Activated CD4-positive, alpha-beta T cell treated with anti-CD3 and anti-CD28 coated beads, Interleukin-2, amount 50 U/mL, for 24 hours (primary cell): ENCODE measurements around the gene JADE1.

Experiments
- DNase-seq, 2 donors: peaks; one replicate each; pipeline ENCODE4 v3.0.0-alpha.2; 2020; ENCODE audit warnings: low read depth in 1 of 2, low spot score in 1 of 2

The JADE1 gene

DNA sequence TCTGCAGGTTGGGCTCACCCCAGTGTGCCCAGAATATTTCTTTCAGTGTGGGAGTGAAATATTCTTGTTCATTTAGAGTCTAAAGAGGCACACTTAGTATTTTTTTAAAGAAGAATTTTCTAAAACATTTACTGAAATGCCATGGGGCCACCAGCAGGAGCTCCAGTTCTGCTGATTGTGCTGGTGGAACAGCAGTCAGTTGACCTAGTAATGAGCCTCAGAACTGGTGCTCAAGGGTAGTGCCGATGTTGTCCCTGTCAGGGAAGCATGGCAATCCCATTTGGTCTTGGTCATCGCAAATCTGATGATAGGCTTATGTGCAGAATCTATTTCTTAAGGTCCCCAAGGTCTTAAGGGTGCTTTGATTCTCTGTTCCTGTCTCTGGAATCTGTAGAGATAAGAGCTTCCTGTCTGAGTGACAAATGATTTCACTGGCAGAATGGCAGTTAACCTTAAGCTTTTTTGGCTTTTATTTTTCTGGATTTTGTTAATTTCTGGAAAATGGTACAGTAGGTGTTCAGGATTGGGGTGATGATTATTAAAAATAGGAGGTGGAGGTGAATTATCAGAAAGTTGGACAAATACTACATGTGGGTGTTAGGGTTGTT lies 31.3 kb downstream of the JADE1 start:
- DNase-seq: no peak

DNA sequence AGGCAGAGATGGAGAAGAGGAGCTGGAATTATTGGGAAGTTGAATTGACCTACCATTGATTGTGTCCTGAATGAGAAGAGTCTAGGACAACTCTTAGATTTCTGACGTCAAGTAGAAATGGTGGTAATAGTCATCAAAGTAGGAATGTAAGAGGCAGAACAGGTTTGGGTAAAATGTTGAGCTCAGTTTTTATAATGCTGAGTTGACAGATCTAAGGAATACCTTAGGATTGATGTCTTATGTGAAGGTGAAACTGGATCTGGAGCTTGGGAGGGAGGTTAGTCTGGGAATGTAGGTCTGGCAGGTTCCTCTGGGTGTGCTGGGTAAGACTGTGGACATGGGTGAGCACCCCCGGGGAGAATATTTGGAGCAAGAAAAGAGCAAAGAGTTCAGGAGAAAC lies 31.9 kb downstream of the JADE1 start:
- no peak for DNase-seq

- DNase-seq: no peak
Observed at GRCh38 chr4:128844931-128845330, 35.4 kb downstream of the JADE1 start.

DNA sequence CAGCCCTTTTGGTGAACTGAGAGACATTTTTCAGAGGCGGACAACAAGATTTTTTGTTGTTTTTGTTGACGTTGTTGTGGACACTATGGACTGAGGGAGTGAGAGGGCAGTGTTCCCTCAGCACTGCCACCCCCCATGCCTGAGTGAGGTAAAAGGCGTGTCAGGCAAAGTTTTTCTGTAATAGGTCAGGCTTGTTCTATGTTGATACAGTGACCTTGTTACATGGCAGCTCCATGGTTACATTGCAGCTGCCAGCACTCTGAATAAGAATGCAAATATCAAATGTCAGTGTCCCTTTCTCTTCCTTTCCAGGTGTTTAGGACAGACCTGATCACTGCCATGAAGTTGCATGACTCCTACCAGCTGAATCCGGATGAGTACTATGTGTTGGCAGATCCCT lies 36.6 kb downstream of the JADE1 start:
- no peak for DNase-seq

- no peak for DNase-seq
Observed at GRCh38 chr4:128847082-128847724, 37.7 kb downstream of the JADE1 start.

GRCh38 chr4:128848461-128848860 lies 39.0 kb downstream of the JADE1 start:
- DNase-seq: no peak

DNA sequence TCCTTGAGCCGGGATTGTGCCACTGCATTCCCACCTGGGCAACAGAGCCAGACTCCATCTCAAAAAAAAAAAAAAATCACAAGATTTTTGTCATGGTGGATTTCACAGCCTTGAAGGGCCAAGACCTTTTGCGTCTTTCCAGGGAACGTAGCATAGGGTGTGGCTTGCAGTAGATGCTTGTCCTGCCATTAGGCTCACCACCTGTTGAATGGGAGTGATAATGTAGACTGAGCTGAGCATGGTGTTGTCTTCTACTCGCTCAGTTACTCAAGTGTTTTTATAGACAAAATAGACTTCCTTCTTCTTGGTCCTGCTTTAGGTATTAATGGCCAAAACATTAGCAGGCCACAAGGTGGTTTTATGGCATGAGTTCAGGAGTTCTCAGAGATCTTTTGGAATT lies 40.8 kb downstream of the JADE1 start:
- no peak for DNase-seq

DNA sequence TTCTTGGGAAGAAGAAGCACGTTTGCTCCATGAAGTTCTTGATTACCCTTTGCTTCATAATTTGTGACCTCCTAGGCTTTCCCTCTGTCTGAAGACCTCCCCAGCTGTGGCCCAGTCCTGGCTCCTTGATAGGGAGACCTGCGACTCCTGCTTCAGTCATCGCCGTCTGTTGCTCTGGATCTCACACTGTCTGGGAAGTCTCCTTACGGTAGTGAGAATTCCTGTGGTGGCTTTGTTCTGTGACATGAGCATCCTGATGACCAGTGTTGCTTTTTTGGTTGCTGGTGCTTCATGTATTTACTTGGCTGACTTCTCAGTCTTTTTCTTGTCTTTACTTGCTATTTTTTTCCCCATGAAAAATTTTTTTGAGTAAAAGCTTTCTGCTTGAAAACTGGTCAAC lies 44.2 kb downstream of the JADE1 start:
- DNase-seq: no peak

GRCh38 chr4:128854433-128854832 lies 44.9 kb downstream of the JADE1 start:
- no peak for DNase-seq

- DNase-seq: no peak
Observed at GRCh38 chr4:128855621-128856020, 46.1 kb downstream of the JADE1 start.

DNA sequence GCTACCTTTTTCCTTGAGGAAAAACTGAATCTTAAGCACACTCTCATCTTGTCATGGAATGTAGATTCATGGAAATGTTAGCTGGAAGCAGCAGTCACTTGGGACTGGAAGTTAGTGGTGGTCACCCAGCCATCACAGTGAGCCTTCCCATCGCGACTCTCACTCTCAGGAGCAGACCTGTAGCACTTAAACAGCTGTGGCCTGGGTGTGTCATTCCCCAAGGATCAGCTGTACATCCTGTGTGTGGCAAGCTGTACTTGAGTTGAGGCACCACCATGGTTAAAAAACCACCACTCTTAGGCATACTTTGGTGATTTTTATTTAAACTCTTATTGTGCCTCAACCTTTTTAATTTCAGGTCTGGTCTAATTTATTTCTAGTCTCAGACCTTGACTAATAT lies 46.7 kb downstream of the JADE1 start:
- DNase-seq: no peak

DNA sequence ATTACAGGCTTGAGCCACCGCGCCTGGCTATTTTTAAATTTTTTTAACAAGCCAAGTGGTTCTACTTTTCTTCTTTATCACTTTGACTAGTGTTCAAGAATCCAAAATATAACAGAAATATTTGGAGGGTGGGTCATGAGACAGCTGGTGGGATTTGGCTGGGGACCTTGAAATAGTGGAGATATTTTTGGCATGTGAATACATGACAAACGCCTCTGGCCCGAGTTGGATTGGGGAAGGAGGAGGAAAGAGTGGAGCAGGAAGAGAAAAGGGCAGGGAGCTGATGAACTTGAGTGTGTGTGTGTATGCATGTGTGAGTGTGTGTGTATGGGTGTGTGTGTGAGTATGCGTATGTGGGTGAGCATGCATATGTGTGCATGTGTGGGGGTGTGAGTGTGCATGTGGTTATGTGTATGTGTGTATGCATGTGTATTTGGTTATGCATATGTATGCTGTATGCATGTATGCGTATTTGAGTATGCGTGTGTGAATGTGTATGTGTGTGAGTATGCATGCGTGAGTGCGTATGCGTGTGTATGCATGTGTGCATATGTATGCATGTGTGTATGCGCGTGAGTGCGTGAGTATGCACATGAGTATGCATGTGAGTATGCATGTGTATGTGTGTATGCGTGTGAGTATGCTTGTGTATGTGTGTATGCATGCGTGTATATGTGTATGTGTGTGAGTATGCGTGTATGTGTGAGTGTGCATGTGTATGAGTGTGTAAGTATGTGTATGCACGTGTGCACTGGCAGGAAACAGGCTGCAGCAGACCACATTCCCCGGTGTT lies 49.6 kb downstream of the JADE1 start:
- DNase-seq: no peak

DNA sequence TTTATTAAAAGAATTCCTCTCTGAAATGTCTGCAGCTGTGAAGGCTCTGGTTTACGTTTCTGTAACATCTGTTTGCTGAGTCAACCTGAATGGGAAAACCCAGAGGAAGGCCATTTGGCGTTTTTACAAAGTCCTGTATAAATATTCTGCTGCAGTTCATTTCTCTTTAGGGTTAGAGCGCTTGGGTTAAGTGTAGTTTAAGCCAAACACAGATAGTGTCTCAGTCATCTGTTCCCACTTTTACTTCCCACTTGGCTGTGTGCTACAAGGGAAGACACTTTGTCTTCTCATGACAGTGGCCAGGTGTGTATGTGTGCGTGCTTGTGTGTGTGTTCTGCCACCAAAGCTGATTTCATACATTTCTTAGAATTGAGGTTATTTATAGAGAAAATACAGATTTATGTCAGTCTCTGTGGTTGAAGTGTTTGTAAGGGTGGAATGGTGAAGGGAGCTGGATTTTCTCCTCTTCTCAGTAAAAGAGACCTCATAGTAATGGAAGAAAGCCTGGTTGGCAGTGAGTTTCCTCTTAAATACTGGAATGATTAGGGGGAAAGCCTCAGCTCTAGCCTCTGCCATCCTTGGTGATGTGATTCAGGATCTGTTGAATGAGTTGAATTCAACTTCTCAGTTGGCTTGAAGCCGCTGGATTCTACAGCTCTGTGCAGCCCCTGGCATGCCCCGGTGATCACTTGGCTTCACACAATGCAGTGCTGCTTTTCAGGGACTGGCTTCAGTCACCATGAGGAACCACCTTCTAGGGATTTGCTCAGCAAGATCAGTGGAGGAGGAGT lies 50.6 kb downstream of the JADE1 start:
- no peak for DNase-seq

DNA sequence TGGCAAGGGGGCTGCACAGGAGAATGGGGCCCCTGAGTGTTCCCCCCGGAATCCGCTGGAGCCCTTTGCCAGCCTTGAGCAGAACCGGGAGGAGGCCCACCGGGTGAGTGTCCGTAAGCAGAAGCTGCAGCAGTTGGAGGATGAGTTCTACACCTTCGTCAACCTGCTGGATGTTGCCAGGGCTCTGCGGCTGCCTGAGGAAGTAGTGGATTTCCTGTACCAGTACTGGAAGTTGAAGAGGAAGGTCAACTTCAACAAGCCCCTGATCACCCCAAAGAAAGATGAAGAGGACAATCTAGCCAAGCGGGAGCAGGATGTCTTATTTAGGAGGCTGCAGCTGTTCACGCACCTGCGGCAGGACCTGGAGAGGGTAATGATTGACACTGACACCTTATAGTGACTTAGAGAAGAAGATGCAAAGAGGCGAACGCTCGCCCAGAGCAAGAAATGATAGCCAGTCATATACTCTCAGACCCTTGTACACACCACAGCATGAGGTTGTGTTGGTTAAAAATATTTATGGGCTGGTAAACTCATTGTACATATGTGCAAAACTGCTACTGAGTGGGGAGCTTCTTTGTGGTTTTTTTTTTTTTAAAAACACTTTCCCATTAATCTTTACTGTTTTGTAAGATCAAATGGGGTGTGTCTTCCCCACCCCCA lies 52.5 kb downstream of the JADE1 start:
- DNase-seq: no peak

DNA sequence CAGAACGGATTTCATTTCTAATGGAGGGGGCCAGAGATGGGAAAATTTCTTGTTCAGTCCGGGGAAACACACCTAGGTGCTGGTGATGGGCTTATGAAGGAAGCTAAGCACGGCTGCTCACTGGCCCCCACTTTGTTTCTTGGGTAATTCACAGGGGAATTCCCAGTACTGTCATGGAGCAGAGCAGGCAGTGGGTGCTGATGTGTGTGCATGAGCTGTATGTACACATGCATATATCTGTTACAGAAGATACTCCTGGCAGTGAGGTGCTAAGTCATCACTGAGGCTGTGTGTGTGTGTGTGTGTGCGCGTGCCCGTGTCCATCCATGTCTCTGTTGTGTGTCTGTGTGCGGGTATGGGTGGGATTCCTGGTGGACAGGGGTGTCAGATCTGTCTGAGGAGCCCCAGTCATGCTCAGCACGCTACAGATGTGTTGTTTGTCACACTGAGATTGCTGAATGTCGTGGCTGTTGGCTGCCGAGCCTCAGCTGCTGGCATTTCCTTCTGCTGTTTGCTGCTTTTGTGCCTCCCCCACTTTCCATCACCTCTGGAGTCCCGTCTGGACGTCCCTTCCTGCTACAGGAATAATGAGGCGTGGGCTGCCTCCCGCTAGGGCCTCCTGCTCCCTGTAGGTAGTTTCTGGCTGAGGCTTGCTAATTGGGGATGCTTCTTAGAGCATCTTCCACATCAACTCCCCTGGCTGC lies 53.3 kb downstream of the JADE1 start:
- peak; percentile 6 to 43 for DNase-seq

DNA sequence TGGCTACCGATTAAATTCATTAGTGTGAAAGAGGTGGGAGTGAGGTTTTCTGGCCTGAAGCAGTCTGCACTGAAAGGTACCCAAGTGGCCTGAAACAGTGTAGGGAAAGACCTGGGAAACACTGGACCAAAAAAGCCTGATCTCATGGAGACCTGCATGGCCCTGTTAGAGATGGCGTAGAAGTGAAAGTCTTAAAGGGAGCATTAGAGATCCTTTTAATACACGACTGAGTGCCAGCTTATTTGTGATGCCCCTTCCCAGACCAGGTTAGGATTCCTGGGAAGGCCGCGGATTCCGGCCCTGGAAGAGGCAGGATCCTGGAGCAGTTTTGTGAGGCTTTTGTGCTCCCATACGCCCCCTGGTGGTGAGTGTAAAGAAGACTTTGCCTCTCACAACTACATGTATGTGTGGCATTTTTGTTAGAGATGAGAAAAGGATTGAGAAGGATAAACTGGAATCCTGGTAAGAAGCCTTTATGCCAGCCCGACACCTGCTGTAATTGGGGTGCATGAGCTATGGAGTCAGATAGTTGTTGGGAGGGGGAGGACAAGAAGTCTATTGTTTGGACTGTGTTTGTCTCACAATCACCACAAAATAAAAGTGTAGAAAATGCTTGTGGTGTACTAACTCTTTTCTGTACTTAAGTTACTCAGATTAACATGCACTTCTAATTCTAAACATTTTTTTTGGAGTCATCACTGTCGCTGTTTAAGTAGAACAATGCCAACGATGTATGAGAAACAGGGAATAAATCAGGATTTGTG lies 54.0 kb downstream of the JADE1 start:
- DNase-seq: peak; percentile 34 to 63

- DNase-seq: no peak
Observed at GRCh38 chr4:128865132-128865531, 55.6 kb downstream of the JADE1 start.

DNA sequence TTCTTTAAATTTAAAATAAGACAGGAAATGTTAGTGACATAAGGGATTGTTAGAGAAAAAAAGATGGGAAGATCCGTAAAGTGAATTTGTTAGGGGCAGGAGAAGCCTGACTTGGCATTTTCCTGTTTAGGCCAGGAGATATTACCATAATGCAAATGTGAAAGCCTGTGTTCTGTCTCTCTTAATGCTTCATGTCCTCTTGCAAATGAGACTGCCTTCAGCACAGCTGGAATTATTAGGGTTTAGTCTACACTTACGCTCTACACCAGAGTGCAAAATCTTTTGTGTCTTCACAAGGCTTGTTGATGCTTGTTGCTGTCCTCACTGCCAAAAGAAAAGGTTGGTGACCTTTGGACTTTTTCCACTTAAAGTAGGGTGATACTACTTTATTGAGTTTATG lies 56.8 kb downstream of the JADE1 start:
- DNase-seq: no peak

- DNase-seq: no peak
Observed at GRCh38 chr4:128866691-128867090, 57.2 kb downstream of the JADE1 start.

- DNase-seq: no peak
Observed at GRCh38 chr4:128868758-128869157, 59.3 kb downstream of the JADE1 start.
